Colonic mucosa (tissue), 4 donors: Measurements from ENCODE around the gene ANKRD13C. TPM values are rescaled to one million over a fixed set of nuclear protein-coding genes. Genes with fewer than 3 reads are reported as not detected.

ENCODE experiments used
- DNase-seq: peaks from one replicate; pipeline ENCODE4 v3.0.0-alpha.2; 2020
- H3K27ac ChIP-seq: fragments of 200-600 bp; one replicate; pipeline ENCODE4 v1.8.0; 2021
- H3K27me3 ChIP-seq: fragments of 200-600 bp; one replicate; pipeline ENCODE4 v1.8.0; 2021
- H3K36me3 ChIP-seq: fragments of 200-600 bp; one replicate; pipeline ENCODE4 v1.8.0; 2021
- H3K4me1 ChIP-seq: fragments of 200-600 bp; one replicate; pipeline ENCODE4 v1.8.0; 2021; ENCODE audit warnings: mild to moderate bottlenecking
- H3K4me3 ChIP-seq: fragments of 200-600 bp; one replicate; pipeline ENCODE4 v1.8.0; 2021
- H3K9ac ChIP-seq, 2 donors: one replicate each; pipeline ENCODE4 v1.7.0; 2013; ENCODE audit warnings: control low read depth in 2 of 2, low read depth in 2 of 2, low read length in 2 of 2
- H3K9me3 ChIP-seq: fragments of 200-600 bp; one replicate; pipeline ENCODE4 v1.8.0; 2021
- CTCF ChIP-seq: fragments of 200-600 bp; IDR thresholded peaks from one replicate; pipeline ENCODE4 v1.8.0; 2022; ENCODE audit warnings: antibody characterized with exemption, mild to moderate bottlenecking
- intact Hi-C: fragments of 100-400 bp; cut with DNase I; formaldehyde crosslinking; loops from one replicate; pipeline ENCODE4 v1.14.1; 2022
- total RNA-seq, 2 donors: library from RNA; stranded (reverse); fragmentation: NEBNext Ultra II Directional in 1 of 2; extraction: Animal tissue kit (Norgen Biotek cat#: 25700) in 1 of 2; gene quantifications; one replicate each; pipeline ENCODE4 v1.2.1, GENCODE V29; 2021
- donor health status: healthy.
- donor health status: DM: no; HTN: no; CAD: no.
- donor health status: DM: no; HTN: no; CAD: no.

The ANKRD13C gene
- total RNA-seq, 2 donors from 2014 or later: 22.0 to 23.8 TPM

DNA sequence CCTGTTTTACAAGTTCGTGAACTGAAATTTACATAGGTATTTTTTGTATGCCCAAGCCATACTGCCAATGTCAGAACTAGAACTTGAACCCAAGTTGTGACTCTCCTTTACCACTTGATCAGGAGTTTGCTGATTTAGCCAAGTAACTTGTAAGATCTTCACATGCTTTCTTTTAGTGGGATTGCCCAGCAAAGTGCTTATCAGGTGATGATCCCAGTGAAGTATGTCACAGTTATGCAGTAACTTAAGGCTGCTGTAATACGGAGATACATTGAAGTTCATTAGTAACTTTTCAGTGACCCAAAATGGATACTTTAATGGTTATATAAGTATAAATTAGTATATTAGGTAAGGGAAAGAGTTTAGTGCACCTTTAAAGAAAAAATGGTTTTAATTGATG lies 129.6 kb downstream of the ANKRD13C start:
- Histone ChIP-seq H3K4me3 (no peak overlapping the region), H3K9ac (no peak overlapping the region), H3K9me3 (no peaks in the 10 kb centered on the region), H3K27me3 (no peaks in the 10 kb centered on the region), H3K36me3 (peaks cover 6% of the 10 kb centered on the region), H3K27ac (no peak overlapping the region), H3K4me1 (peaks cover 15% of the 10 kb centered on the region)
- intact Hi-C loops: no loop called here
- no peak for DNase-seq
- no peak for TF ChIP-seq CTCF

GRCh38 chr1:70222716-70223235 lies 131.7 kb downstream of the ANKRD13C start:
- Histone ChIP-seq H3K4me3 (peak overlapping the region; percentile 78), H3K36me3 (no peaks in the 10 kb centered on the region), H3K9ac (no peak overlapping the region), H3K4me1 (peaks cover 15% of the 10 kb centered on the region), H3K9me3 (no peaks in the 10 kb centered on the region), H3K27me3 (no peaks in the 10 kb centered on the region), H3K27ac (peak overlapping the region; percentile 98)
- DNase-seq: no peak
- TF ChIP-seq CTCF: no peak
- intact Hi-C loops: no loop called here

- H3K36me3 ChIP-seq: no peaks in the 10 kb centered on the region
- no peak for TF ChIP-seq CTCF
- no peaks in the 10 kb centered on the region for H3K9me3 ChIP-seq
- H3K4me1 ChIP-seq: peaks cover 15% of the 10 kb centered on the region
- no peaks in the 10 kb centered on the region for H3K27me3 ChIP-seq
- H3K4me3 ChIP-seq: peak within 1 kb of the TSS; percentile 78
- H3K27ac ChIP-seq: peak within 1 kb of the TSS; percentile 98
- peak within 1 kb of the TSS; percentile 89 to 95 for H3K9ac ChIP-seq
- peak; percentile 98 for DNase-seq
- intact Hi-C loops: no loop called here
Measured at GRCh38 chr1:70221238-70222121, 133.0 kb downstream of the ANKRD13C start, which contains the start of gene SRSF11. Gene SRSF11 (plus strand): TSS chr1:70221380. CDS start chr1:70221637, 257 bp downstream.

DNA sequence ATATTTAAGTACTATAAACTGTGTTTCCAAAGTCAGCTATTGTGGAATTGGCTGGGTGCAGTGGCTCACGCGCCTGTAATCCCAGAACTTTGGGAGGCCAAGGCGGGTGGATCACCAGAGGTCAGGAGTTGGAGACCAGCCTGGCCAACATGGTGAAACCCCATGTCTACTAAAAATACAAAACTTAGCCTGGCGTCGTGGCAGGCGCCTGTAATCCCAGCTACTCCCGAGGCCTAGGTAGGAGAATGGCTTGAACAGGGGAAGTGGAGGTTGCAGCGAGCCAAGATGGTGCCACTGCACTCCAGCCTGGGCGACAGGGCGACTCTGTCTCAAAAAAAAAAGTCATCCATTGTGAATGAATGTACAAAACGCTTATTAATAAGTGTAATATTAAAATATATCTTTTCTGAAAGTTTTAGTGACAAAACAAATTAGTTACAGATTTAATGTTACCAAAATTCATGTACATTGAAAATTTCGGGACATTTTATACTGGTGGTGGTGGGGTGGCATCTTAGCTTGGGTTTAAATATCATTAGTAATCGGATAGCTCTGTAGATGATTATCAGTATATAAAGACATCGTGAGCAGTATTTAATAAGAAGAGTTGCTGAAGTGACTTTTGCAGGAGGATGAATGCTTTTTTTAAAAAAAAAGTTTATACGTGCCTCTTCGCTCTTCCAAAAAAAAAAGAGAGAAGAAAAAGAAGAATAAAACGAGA lies 133.8 kb downstream of the ANKRD13C start:
- Histone ChIP-seq H3K9ac (peak overlapping the region in 1 of 2 donors; percentile 95), H3K27me3 (no peaks in the 10 kb centered on the region), H3K4me1 (peaks cover 15% of the 10 kb centered on the region), H3K4me3 (peak overlapping the region; percentile 78), H3K9me3 (no peaks in the 10 kb centered on the region), H3K36me3 (no peaks in the 10 kb centered on the region), H3K27ac (peak overlapping the region; percentile 98)
- intact Hi-C loops: no loop called here
- TF ChIP-seq CTCF: no peak
- DNase-seq: no peak

GRCh38 chr1:70220015-70220414 lies 134.5 kb downstream of the ANKRD13C start:
- Histone ChIP-seq H3K27me3 (no peaks in the 10 kb centered on the region), H3K4me1 (peaks cover 15% of the 10 kb centered on the region), H3K27ac (no peak overlapping the region), H3K36me3 (no peaks in the 10 kb centered on the region), H3K9ac (no peak overlapping the region), H3K9me3 (no peaks in the 10 kb centered on the region), H3K4me3 (no peak overlapping the region)
- intact Hi-C loops: no loop called here
- TF ChIP-seq CTCF: no peak
- DNase-seq: no peak
